GM12878 (cell line): Measurements from ENCODE around the gene SPINK14. TPM values are rescaled to one million over a fixed set of nuclear protein-coding genes. Genes with fewer than 3 reads are reported as not detected.

Experiments
- CEBPZ ChIP-seq: fragments of 150-350 bp; IDR thresholded peaks from 2 replicates; pipeline ENCODE4 v1.6.1; 2016; ENCODE audit warnings: low read depth, low read length
- MLLT1 ChIP-seq: fragments of 450-650 bp; IDR thresholded peaks from 2 replicates; pipeline ENCODE4 v1.6.1; 2016; ENCODE audit warnings: mild to moderate bottlenecking
- MYC ChIP-seq: IDR thresholded peaks from 2 replicates; pipeline ENCODE4 v1.6.1; 2011; ENCODE audit warnings: mild to moderate bottlenecking, low read length, moderate library complexity, inconsistent platforms; ENCODE audit not compliant: insufficient read depth, insufficient replicate concordance, insufficient read length, severe bottlenecking
- PRDM15 ChIP-seq: fragments of 450-650 bp; formaldehyde crosslinking; IDR thresholded peaks from 2 replicates; pipeline ENCODE4 v1.4.0; 2020; ENCODE audit warnings: mild to moderate bottlenecking, moderate library complexity
- RB1 ChIP-seq: fragments of 450-650 bp; formaldehyde crosslinking; IDR thresholded peaks from 2 replicates; pipeline ENCODE4 v1.6.1; 2017; ENCODE audit warnings: mild to moderate bottlenecking, borderline replicate concordance
- SMARCA5 ChIP-seq: fragments of 450-650 bp; IDR thresholded peaks from 2 replicates; pipeline ENCODE4 v1.6.1; 2017; ENCODE audit warnings: mild to moderate bottlenecking
- polyA plus RNA-seq, 11 experiments: library from polyadenylated mRNA; depleted of rRNA in 4 of 11; unstranded in 6 of 11; stranded (reverse) in 5 of 11; fragments of >200 nt; fragmentation: Nextera tagmentation in 4 of 11; fragmentation: Illumina TruSeq in 1 of 11; extraction: Ambion mirVana in 4 of 11; extraction: Trizol in 1 of 11; gene quantifications; 1 replicate in 1 of 11; 2 replicates in 10 of 11; pipeline versions ENCODE4 v1.2.1 to v1.2.3, GENCODE V29; 2011 to 2016; ENCODE audit warnings: inconsistent platforms in 2 of 11, missing spikeins in 2 of 11, low read depth in 1 of 11
- total RNA-seq, 4 experiments: library from RNA; depleted of rRNA in 3 of 4; stranded (reverse); fragments of >200 nt in 3 of 4; fragmentation: Illumina TruSeq in 1 of 4; extraction: Trizol in 1 of 4; gene quantifications; 2 replicates each; pipeline versions ENCODE4 v1.2.1 to v1.2.3, GENCODE V29; 2013 to 2021
- TF ChIP-seq, protein P1 (sequence below): fragments of 450-650 bp; IDR thresholded peaks from 2 replicates; pipeline ENCODE4 v1.6.1; 2017; ENCODE audit warnings: mild to moderate bottlenecking

The SPINK14 gene
- total and polyA plus RNA-seq, 10 of the 15 experiments (the other 5 are each of a cell fraction or from before 2014, with no cell fraction given): not detected

DNA sequence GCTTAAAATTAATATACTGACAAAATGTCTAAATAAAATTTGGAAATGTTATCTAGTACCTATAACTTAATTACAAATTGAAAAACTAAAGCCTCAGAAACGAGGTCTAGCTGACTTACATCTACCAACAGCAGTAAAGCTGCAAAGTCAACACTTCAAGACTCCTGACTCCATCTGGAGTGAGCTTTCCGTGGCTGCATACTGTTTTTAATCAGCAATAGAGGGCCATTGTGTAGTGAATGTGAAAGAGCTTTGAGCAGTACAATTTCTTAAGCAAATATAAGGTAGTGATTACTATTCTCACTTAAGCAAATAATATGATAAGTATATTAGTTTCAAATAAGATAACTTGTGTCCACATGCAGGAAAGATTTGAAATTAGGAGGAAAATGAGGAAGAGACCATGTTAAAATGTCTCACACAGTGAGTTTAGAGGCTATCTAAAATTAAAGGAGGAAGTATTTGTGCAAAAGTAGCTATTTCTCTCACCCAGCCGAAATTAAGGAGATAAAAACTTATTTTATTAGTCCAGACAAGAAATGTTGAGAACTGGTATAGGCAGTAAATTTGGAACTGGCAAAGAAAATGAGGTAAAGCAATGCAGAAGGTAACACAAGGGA, 40.9 kb downstream of the SPINK14 start (continued):
- no peak for TF ChIP-seq PRDM15
- TF ChIP-seq RB1: no peak
- TF ChIP-seq, protein P1, sequence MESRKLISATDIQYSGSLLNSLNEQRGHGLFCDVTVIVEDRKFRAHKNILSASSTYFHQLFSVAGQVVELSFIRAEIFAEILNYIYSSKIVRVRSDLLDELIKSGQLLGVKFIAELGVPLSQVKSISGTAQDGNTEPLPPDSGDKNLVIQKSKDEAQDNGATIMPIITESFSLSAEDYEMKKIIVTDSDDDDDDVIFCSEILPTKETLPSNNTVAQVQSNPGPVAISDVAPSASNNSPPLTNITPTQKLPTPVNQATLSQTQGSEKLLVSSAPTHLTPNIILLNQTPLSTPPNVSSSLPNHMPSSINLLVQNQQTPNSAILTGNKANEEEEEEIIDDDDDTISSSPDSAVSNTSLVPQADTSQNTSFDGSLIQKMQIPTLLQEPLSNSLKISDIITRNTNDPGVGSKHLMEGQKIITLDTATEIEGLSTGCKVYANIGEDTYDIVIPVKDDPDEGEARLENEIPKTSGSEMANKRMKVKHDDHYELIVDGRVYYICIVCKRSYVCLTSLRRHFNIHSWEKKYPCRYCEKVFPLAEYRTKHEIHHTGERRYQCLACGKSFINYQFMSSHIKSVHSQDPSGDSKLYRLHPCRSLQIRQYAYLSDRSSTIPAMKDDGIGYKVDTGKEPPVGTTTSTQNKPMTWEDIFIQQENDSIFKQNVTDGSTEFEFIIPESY: no peak
- TF ChIP-seq SMARCA5: no peak
- TF ChIP-seq MYC: no peak
- no peak for TF ChIP-seq MLLT1
- TF ChIP-seq CEBPZ: no peak
